ENCODE data around the gene SHC4.

The SHC4 gene

GRCh38 chr15:48966595-48967301 is 3.0 kb upstream of the SHC4 start:
- DNase-seq: no peak

GRCh38 chr15:48965972-48966371 is 2.3 kb upstream of the SHC4 start:
- no peak for DNase-seq

- DNase-seq: no peak
Observed at GRCh38 chr15:48964898-48965297, 1.2 kb upstream of the SHC4 start.

DNA sequence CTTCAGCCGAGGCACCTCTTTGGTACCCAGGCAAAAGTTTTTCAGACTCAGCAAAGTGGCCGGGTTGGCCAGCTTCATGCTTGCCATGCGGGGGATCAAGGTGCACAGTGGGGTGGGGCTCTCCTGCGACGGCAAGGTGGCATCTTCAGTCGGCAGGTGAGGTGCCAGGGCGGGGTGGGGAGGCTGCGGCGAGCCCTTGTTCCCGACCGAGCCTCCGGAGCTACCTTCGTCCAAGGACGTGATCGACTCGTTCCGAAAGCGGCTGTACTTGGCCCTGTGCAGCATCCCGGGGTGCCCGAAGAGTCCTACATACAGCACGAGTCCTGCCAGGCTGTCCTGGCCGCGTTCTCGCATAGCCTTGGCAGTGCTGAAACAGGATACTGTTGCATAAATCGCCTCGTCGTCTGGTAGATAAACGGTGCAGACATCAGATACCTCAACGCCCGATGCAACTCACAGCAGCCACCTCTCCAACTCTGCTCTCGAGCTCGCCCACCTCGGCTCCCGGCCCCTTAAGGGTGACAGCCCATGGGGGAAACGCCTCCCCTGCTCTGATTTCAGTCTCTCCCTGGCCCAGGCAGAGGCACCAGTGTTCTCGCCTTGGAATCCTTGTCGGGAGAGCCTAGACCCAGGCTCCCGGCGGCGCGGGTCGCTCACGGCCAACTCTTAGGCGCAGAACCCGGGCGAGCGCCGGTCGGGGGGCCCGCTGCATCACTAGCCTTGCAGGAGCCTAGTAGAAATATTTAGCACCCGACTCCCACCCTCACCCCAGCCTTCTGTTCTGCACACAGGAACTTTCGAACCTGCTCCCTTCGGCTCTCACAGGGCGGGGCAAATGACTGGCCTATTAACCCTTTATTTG is 826 bp downstream of the SHC4 start:
- peak; percentile 4 for DNase-seq

- no peak for DNase-seq
Observed at GRCh38 chr15:48955967-48956366, 7.8 kb downstream of the SHC4 start.

- DNase-seq: no peak
Observed at GRCh38 chr15:48955370-48955769, 8.3 kb downstream of the SHC4 start.

DNA sequence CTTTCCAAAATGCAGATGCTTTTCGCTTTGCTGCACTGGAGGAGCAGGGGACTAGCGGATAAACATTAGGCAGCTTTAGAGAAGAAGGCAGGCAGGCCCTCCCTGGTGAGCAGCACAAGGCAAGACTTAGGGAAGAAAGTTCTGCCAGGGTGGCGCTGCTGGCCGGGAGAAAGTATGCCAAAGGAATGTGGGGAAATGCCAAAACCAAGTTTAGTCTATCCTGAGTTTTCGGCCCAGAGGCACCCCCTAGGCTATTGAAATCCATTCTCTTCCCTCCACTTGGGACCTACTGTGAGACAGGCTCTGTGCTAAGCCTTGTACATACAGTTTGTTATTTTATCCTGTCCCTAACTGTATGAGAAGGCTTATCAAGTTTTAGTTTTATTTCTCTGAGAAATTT is 9.2 kb downstream of the SHC4 start:
- no peak for DNase-seq

DNA sequence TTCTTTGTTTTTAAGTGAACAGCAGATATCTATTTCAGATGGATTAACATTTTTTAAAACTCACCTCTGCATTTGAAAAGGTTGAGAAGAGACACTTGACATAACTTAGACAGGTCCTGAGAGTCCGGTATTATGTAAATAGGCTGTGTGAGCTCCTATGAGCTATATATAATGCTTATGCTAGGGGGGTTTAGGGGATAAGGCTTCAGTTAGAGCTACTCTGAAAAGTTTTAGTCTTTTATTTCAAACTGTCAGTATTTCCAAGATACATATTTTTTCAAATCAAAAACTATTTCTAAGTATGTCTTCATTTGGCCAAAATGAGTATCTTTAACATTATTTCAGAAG is 16.9 kb downstream of the SHC4 start:
- DNase-seq: no peak

DNA sequence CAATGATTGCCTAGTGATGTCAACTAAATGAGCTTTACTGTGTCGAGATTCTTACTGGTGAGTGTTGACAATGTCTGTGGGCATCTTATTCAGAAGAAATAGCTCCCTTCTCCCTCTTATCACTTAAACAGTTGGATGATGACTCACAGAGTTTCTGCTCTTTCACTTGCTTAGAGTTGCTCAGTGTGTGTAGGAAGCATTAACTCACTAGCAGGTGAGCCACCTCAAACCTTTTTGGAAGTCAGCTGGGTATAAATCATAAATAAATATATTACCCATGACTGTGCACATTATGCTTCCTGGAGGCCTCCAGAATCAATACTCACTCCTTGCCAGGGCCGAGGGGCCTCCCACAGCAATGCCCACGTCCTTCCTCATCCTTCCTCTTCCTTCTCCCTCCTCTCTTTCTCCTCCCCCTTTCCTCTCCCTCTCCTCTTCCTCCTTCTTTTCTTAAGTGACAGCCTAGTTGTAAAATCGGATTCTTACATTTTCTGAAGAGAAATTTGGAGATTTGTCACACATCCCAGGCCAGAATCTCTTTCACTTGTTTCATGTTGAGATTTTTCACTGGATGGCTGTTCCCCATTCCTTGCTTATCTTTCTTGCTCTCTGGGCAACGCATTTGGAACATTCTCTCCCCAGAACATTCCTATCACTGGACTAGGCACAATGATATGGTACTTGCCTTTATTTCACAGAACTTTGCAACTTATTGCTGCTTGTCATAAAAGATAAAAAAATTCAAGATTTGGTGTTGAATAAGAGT is 17.5 kb downstream of the SHC4 start:
- no peak for DNase-seq

DNA sequence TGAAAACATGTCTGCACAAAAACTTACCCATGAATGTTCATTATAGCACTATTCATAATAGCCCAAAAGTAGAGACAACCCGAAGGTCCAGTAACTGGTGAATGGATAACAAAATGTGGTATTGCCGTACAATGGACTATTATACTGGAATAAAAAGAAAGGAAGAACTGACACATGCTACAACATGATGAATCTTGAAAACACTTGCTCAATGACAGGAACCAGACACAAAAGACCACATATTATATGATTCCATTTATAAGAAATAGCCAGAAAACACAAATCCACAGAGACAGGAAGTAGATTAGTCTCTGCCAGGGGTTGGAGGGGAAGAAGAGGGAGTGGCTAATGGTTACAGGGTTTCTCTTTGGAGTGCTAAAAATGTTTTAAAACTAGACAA is 18.3 kb downstream of the SHC4 start:
- no peak for DNase-seq

GRCh38 chr15:48941904-48942303 is 21.8 kb downstream of the SHC4 start:
- DNase-seq: no peak

- no peak for DNase-seq
Observed at GRCh38 chr15:48940508-48940907, 23.2 kb downstream of the SHC4 start.

GRCh38 chr15:48939648-48940047 is 24.1 kb downstream of the SHC4 start:
- no peak for DNase-seq

DNA sequence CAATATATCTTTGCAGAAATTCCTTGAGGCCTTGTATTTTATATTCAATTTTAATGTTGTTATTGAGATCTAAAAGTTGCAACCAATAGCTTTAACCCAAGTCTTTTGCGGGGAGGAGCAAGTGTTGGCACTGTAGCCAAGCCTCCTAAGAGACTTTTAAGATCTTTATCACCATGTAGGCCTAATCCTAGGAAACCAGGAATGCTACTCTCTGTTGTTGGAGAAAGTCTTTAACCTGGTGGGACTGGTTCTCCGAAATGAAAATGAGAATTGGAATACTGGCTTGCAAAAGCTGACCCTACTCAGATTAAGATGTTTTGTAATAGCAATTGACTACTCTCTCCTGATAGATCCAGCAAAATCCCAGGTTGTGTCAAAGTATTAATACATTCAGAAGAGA is 25.8 kb downstream of the SHC4 start:
- DNase-seq: no peak

GRCh38 chr15:48936666-48937065 is 27.1 kb downstream of the SHC4 start:
- no peak for DNase-seq

GRCh38 chr15:48935236-48935635 is 28.5 kb downstream of the SHC4 start:
- no peak for DNase-seq

DNA sequence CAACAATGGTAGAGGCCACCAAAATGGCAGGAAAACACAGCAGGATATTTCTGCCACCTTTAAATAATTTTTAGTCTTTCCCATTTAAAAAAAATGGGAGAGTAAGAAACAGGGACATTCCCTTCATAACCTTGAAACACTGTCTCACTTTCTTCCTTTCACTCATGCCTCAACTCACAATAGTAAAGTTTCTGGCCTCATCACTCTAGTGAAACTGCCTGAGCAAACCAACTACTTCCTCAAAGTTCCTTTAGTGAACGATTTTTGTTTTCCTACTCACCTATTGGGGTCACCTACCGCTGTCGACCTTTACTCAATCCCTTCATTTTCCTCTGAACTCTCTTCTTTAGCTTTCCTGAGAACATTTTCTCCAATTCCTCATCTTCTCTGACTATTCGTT is 33.0 kb downstream of the SHC4 start:
- no peak for DNase-seq

DNA sequence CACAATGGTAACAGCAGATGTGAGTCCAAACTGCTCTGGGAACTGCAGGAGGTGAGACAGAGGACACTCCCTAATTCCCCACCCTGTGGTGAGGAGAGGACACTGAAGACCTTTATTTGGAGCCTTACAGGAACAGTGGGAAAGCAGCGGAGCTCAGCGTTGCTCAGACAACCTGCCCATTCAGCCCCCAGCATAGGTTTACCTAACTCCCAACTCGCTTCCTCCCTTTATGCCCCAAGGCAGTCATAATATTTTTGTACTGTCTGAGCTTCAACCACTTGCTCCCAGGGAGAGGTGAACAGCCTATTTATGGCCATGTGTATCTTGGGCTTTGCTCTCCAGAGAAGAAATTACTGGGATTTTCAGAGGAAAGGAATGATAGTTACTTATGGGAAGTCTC is 34.1 kb downstream of the SHC4 start:
- no peak for DNase-seq

GRCh38 chr15:48928877-48929538 is 34.7 kb downstream of the SHC4 start:
- no peak for DNase-seq

DNA sequence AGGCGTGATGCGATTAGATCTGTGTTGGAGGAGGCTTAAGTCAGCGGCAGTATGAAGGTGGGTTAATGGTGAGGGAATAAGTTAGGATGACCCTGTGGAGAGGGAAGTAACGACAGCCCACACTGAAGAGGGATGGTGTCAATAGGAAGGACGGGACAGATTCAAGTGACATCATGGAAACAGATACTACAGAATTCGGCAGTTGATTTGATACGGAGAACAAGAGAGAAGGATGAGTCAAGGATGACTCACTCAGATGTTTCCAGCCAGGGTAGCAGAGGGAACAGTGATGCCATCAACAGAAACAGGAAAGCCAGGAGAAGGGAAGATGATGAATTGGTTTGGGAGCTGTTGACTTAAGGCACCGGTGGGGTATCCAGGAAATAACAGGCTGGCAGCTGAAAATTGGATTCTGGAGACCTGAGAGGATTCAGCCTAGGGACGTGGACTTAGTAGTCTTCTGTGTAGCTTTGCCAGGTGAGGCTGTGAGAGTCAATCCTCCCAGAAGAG is 38.0 kb downstream of the SHC4 start:
- no peak for DNase-seq

DNA sequence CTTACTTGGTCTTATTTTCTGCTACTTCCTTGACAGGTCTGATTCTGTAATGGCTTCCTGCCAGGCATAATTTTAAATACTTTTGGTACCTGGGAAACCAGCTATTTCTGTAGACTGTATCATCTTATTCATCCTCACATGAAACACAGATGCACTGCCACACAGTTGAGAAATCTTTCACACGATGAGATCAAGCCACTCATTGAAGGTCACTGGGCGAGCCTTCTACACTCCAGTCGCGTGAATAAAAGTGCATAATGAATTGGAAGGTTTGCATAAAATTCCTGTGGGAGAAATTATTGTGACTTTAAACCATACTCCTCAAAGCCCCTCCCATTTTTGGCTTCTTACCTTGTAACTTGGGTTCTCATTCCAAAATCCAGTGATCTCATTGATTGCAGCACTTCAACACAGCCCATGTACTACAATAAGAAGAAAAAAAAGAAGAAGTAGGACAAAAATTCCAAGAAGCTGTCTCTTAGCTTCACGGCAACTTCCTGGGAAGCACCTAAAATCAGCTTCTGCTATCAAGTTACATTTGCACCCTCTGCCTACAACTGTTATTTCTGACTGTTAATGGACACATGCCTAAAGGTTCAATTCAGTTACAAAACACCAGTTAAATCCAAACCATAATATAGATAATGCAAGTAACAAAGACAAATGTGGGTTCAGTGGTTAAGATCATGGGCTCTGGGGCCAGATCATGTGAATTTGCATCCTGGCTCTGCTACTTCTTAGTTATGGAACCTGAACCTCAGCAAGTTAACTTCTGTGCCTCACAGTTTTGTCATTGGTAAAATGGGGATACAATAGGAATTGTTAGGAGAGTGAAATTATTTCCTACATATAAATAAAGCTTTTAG is 39.0 kb downstream of the SHC4 start:
- DNase-seq: no peak

GRCh38 chr15:48922046-48922445 is 41.7 kb downstream of the SHC4 start:
- no peak for DNase-seq
